Measurements from ENCODE around the gene INSYN2B.

GRCh38 chr5:169971780-169972179 lies 8.5 kb downstream of the INSYN2B start:
- TF ChIP-seq CTCF (IDR thresholded peaks at IDR 0.05) (no peak), POLR2A (IDR thresholded peaks at IDR 0.05) (no peak), POLR2AphosphoS5 (IDR thresholded peaks at IDR 0.05) (no peak), EP300 (IDR thresholded peaks at IDR 0.05) (no peak)

Data from gastroesophageal sphincter (tissue), 3 donors.